IMR-90 (cell line): ENCODE results near the gene SARDH. TPM values are rescaled to one million over a fixed set of nuclear protein-coding genes. Genes with fewer than 3 reads are reported as not detected.

Source experiments
- ATAC-seq: fragments of 200-7000 bp; cut with Tn5 transposase; 2 replicates; pipeline ENCODE4 v1.9.1; 2020; ENCODE audit warnings: low read depth, mild to moderate bottlenecking, moderate library complexity
- BruUV-seq: library from RNA; stranded (reverse); fragments of 400-500 nt; replicated peaks from 2 replicates; lab custom pipeline; 2021; lab: Mats Ljungman, UMichigan
- CTCF ChIA-PET: fragments of 300-600 bp; formaldehyde crosslinking; extraction: SDS; loops from one replicate; lab custom pipeline; 2021; ENCODE audit warnings: antibody characterized with exemption; lab: Yijun Ruan, JAX
- POLR2A ChIA-PET: fragments of 300-600 bp; sonication (Branson Sonifier 250); formaldehyde crosslinking; loops from one replicate; lab custom pipeline; 2022; ENCODE audit warnings: antibody characterized with exemption; ENCODE audit not compliant: unreplicated experiment; lab: Charles Lee
- DNase-seq: peaks from one replicate; pipeline ENCODE4 v3.0.0; 2013
- H2AFZ ChIP-seq: replicated peaks from 2 replicates; pipeline ENCODE3; 2013; ENCODE audit warnings: low read length, mild to moderate bottlenecking; ENCODE audit not compliant: poor library complexity
- H2AK5ac ChIP-seq: 2 replicates; pipeline ENCODE4 v1.6.1; 2013; ENCODE audit warnings: low read depth, low read length, inconsistent platforms
- H2AK9ac ChIP-seq: replicated peaks from 2 replicates; pipeline ENCODE3; 2013; ENCODE audit warnings: mild to moderate bottlenecking, low read depth, low read length, moderate library complexity; ENCODE audit not compliant: poor library complexity
- H2BK120ac ChIP-seq: 2 replicates; pipeline ENCODE4 v1.6.1; 2013; ENCODE audit warnings: low read depth, low read length, inconsistent platforms
- H2BK15ac ChIP-seq: 3 replicates; pipeline ENCODE4 v1.6.1; 2013; ENCODE audit warnings: low read depth, low read length, inconsistent platforms
- H2BK20ac ChIP-seq: 2 replicates; pipeline ENCODE4 v1.6.1; 2013; ENCODE audit warnings: low read depth, mild to moderate bottlenecking, inconsistent platforms, low read length, moderate library complexity
- H2BK5ac ChIP-seq: 2 replicates; pipeline ENCODE4 v1.6.1; 2013; ENCODE audit warnings: mild to moderate bottlenecking, low read depth, low read length, inconsistent platforms; ENCODE audit not compliant: poor library complexity, severe bottlenecking
- H3K14ac ChIP-seq: replicated peaks from 2 replicates; pipeline ENCODE4 v1.6.1; 2013; ENCODE audit warnings: low read depth, low read length, inconsistent platforms
- H3K18ac ChIP-seq: 2 replicates; pipeline ENCODE4 v1.6.1; 2013; ENCODE audit warnings: low read depth, low read length, control low read depth
- H3K23ac ChIP-seq: 2 replicates; pipeline ENCODE4 v1.6.1; 2013; ENCODE audit warnings: low read depth, low read length, inconsistent platforms
- H3K27ac ChIP-seq: 2 replicates; pipeline ENCODE4 v1.5.1; 2013; ENCODE audit warnings: mild to moderate bottlenecking, control low read depth, low read length; ENCODE audit not compliant: insufficient read depth
- H3K27me3 ChIP-seq: 2 replicates; pipeline ENCODE4 v1.6.1; 2013; ENCODE audit warnings: low read length; ENCODE audit not compliant: control insufficient read depth, insufficient read depth
- H3K36me3 ChIP-seq: 2 replicates; pipeline ENCODE4 v1.6.1; 2013; ENCODE audit warnings: low read length, mixed read lengths; ENCODE audit not compliant: control insufficient read depth, insufficient read depth
- H3K4ac ChIP-seq: 2 replicates; pipeline ENCODE4 v1.6.1; 2013; ENCODE audit warnings: low read depth, low read length, inconsistent platforms
- H3K4me1 ChIP-seq: 2 replicates; pipeline ENCODE4 v1.6.1; 2013; ENCODE audit warnings: low read length, mixed read lengths; ENCODE audit not compliant: control insufficient read depth, insufficient read depth
- H3K4me2 ChIP-seq: 2 replicates; pipeline ENCODE4 v1.6.1; 2013; ENCODE audit warnings: low read depth, mild to moderate bottlenecking, control low read depth, low read length, moderate library complexity
- H3K4me3 ChIP-seq: 2 replicates; pipeline ENCODE4 v1.5.1; 2013; ENCODE audit warnings: low read depth, mild to moderate bottlenecking, control low read depth, low read length, moderate library complexity; ENCODE audit not compliant: insufficient read depth
- H3K56ac ChIP-seq: 2 replicates; pipeline ENCODE4 v1.6.1; 2013; ENCODE audit warnings: low read length, inconsistent platforms; ENCODE audit not compliant: insufficient read depth; ENCODE audit errors: extremely low read depth
- H3K79me1 ChIP-seq, 2 experiments: 2 replicates each; pipeline ENCODE4 v1.6.1; 2013; ENCODE audit warnings: low read length in 2 of 2, inconsistent platforms in 1 of 2, low read depth in 1 of 2
- H3K9ac ChIP-seq: 2 replicates; pipeline ENCODE4 v1.6.1; 2013; ENCODE audit warnings: low read depth, low read length, control low read depth
- H3K9me1 ChIP-seq: 2 replicates; pipeline ENCODE4 v1.6.1; 2013; ENCODE audit warnings: low read length, inconsistent platforms; ENCODE audit not compliant: insufficient read depth
- H3K9me3 ChIP-seq: 2 replicates; pipeline ENCODE4 v1.6.1; 2013; ENCODE audit warnings: low read length; ENCODE audit not compliant: control insufficient read depth, insufficient read depth
- H4K20me1 ChIP-seq: 2 replicates; pipeline ENCODE4 v1.6.1; 2013; ENCODE audit warnings: low read length, inconsistent platforms; ENCODE audit not compliant: insufficient read depth
- H4K5ac ChIP-seq: 2 replicates; pipeline ENCODE4 v1.6.1; 2013; ENCODE audit warnings: mild to moderate bottlenecking, low read depth, low read length, control low read depth
- H4K8ac ChIP-seq, 2 experiments: 2 replicates each; pipeline ENCODE4 v1.6.1; 2013; ENCODE audit warnings: low read depth in 2 of 2, low read length in 2 of 2, control low read depth in 1 of 2, inconsistent platforms in 1 of 2
- H4K91ac ChIP-seq: 2 replicates; pipeline ENCODE4 v1.6.1; 2013; ENCODE audit warnings: low read depth, low read length, inconsistent platforms; ENCODE audit not compliant: insufficient read depth
- BHLHE40 ChIP-seq: fragments of 150-350 bp; IDR thresholded peaks from 2 replicates; pipeline ENCODE4 v1.6.1; 2016; ENCODE audit warnings: mild to moderate bottlenecking, low read depth, low read length
- CEBPB ChIP-seq: IDR thresholded peaks from 2 replicates; pipeline ENCODE4 v1.6.1; 2012; ENCODE audit warnings: low read depth, low read length, improper control_type of control experiment
- CHD1 ChIP-seq: IDR thresholded peaks from 2 replicates; pipeline ENCODE4 v1.6.1; 2012; ENCODE audit warnings: low read depth, low read length, improper control_type of control experiment
- CTCF ChIP-seq: conservative IDR thresholded peaks from 2 replicates; pipeline ENCODE4 v1.5.1; 2012; ENCODE audit warnings: mild to moderate bottlenecking, low read depth, low read length, improper control_type of control experiment
- ELK1 ChIP-seq: fragments of 150-350 bp; IDR thresholded peaks from 2 replicates; pipeline ENCODE4 v1.6.1; 2016; ENCODE audit warnings: low read depth, mild to moderate bottlenecking, low read length, moderate library complexity, borderline replicate concordance
- MAFK ChIP-seq: IDR thresholded peaks from 2 replicates; pipeline ENCODE4 v1.6.1; 2012; ENCODE audit warnings: low read depth, low read length, improper control_type of control experiment
- MAZ ChIP-seq: IDR thresholded peaks from 2 replicates; pipeline ENCODE4 v1.6.1; 2012; ENCODE audit warnings: low read depth, mild to moderate bottlenecking, low read length, improper control_type of control experiment, moderate library complexity, borderline replicate concordance
- MXI1 ChIP-seq: IDR thresholded peaks from 2 replicates; pipeline ENCODE4 v1.6.1; 2012; ENCODE audit warnings: low read depth, mild to moderate bottlenecking, low read length, moderate library complexity, borderline replicate concordance
- NFE2L2 ChIP-seq: fragments of 150-350 bp; IDR thresholded peaks from 2 replicates; pipeline ENCODE4 v1.6.1; 2016; ENCODE audit warnings: low read depth, mild to moderate bottlenecking, low read length
- POLR2A ChIP-seq: IDR thresholded peaks from 2 replicates; pipeline ENCODE4 v1.6.1; 2012; ENCODE audit warnings: mild to moderate bottlenecking, low read depth, low read length
- RAD21 ChIP-seq: IDR thresholded peaks from 2 replicates; pipeline ENCODE4 v1.6.1; 2012; ENCODE audit warnings: low read length, improper control_type of control experiment
- RCOR1 ChIP-seq: IDR thresholded peaks from 2 replicates; pipeline ENCODE4 v1.6.1; 2012; ENCODE audit warnings: mild to moderate bottlenecking, low read length, improper control_type of control experiment; ENCODE audit not compliant: insufficient replicate concordance
- RFX5 ChIP-seq: IDR thresholded peaks from 2 replicates; pipeline ENCODE4 v1.8.0; 2012; ENCODE audit warnings: low read depth, mild to moderate bottlenecking, low read length, moderate library complexity
- USF2 ChIP-seq: fragments of 150-350 bp; IDR thresholded peaks from 2 replicates; pipeline ENCODE4 v1.6.1; 2017; ENCODE audit warnings: mild to moderate bottlenecking, antibody characterized with exemption, low read length, low read depth
- WGBS, 2 experiments: methylation state at CpG; one replicate each; pipeline versions ENCODE4 v1.1.5 to v1.1.7; 2013; ENCODE audit warnings: missing lambda C conversion rate in 2 of 2; ENCODE audit not compliant: insufficient read length in 1 of 2; ENCODE audit errors: extremely low coverage in 2 of 2; 5-methylcytosine and 5-hydroxymethylcytosine counted together
- dilution Hi-C: fragments of 300-500 bp; cut with HindIII; formaldehyde crosslinking; loops from one replicate; pipeline ENCODE4 v1.14.3; 2018; ENCODE audit warnings: low sequenced_read_pairs; ENCODE audit not compliant: unreplicated experiment
- in situ Hi-C: fragments of 300-500 bp; cut with MboI; formaldehyde crosslinking; loops from 3 replicates; pipeline ENCODE4 v1.14.3; 2019; ENCODE audit warnings: low sequenced_read_pairs, inconsistent platforms, mixed read lengths
- intact Hi-C: fragments of 100-400 bp; cut with micrococcal nuclease; formaldehyde crosslinking; loops from 2 replicates; pipeline ENCODE4 v1.10.0; 2022
- polyA plus RNA-seq, 3 experiments: library from polyadenylated mRNA; depleted of rRNA; stranded (reverse); fragments of >200 nt; gene quantifications; 2 replicates each; pipeline ENCODE4 v1.2.3, GENCODE V29; 2012; ENCODE audit warnings: low replicate concordance in 1 of 3
- total RNA-seq: library from RNA; depleted of rRNA; stranded (reverse); fragments of >200 nt; gene quantifications from 2 replicates; pipeline ENCODE4 v1.2.3, GENCODE V29; 2012

Gene SARDH
- total and polyA plus RNA-seq, 2 of the 4 experiments (the other 2 are of a cell fraction), result 5.0 to 7.5 TPM

GRCh38 chr9:133780962-133781827 is 43.0 kb upstream of the SARDH start:
- no TSS peak for BruUV-seq
- ChIA-PET POLR2A (interaction anchor here (1.1 kb wide), 1 partner anchor 212 kb away, joined by 3 read pairs; no protein-coding TSS in a partner anchor), CTCF (interaction anchor here (0.6 to 3.2 kb wide), 6 partner anchors 8 to 659 kb away, joined by 3 to 24 read pairs (median 4); no protein-coding TSS in a partner anchor)
- Histone ChIP-seq H3K18ac (no peak overlapping the region), H4K91ac (no peak overlapping the region), H3K4me2 (no peak overlapping the region), H3K4ac (no peak overlapping the region), H3K23ac (no peak overlapping the region), H2BK5ac (no peak overlapping the region), H4K20me1 (no peaks in the 10 kb centered on the region), H2AK9ac (no peak overlapping the region), H2AK5ac (no peak overlapping the region), H3K4me3 (no peak overlapping the region), H2AFZ (no peak overlapping the region), H3K4me1 (no peaks in the 10 kb centered on the region), H3K27me3 (no peaks in the 10 kb centered on the region), H3K9ac (no peak overlapping the region), H3K14ac (no peak overlapping the region), H2BK20ac (no peak overlapping the region), H2BK15ac (no peak overlapping the region), H3K36me3 (peaks cover 48% of the 10 kb centered on the region), H2BK120ac (no peak overlapping the region), H3K56ac (no peak overlapping the region), H3K79me1 (peaks cover 0 to 5% of the 10 kb centered on the region in 2 experiments; a peak in 1 of 4 replicates), H4K8ac (no peak overlapping the region), H3K27ac (no peak overlapping the region), H3K9me1 (0 out of 2 replicates have a peak, but pooled peaks cover 3% of the 10 kb centered on the region), H4K5ac (no peak overlapping the region), H3K9me3 (no peaks in the 10 kb centered on the region)
- no peak for ATAC-seq
- dilution Hi-C loops, result loop anchor here (25.0 kb wide), 1 partner anchor 231 kb away; no protein-coding TSS in a partner anchor
- WGBS, 2 experiments, result 94% methylated on average over 7 of the region's 15 CpGs; no CpG with 5 or more reads in 1 of the 2 experiments
- in situ Hi-C loops, result loop anchor here (25.0 kb wide), 1 partner anchor 356 kb away; the partner anchor contains the start of gene WDR5
- DNase-seq, result no peak
- intact Hi-C loops, result no loop called here
- no peak for TF ChIP-seq NFE2L2
- TF ChIP-seq MAFK, result no peak
- no peak for TF ChIP-seq USF2
- no peak for TF ChIP-seq RFX5
- no peak for TF ChIP-seq POLR2A
- no peak for TF ChIP-seq MAZ
- no peak for TF ChIP-seq RAD21
- no peak for TF ChIP-seq BHLHE40
- TF ChIP-seq CEBPB, result no peak
- no peak for TF ChIP-seq MXI1
- TF ChIP-seq ELK1, result no peak
- TF ChIP-seq CTCF, result no peak
- no peak for TF ChIP-seq CHD1
- TF ChIP-seq RCOR1, result no peak
